Choroid plexus epithelial cell (primary cell): ENCODE data around the gene CCSER1.

Source experiments
- DNase-seq: peaks from one replicate; pipeline ENCODE4 v3.0.0-alpha.2; 2010; ENCODE audit warnings: low read depth
- H3K4me3 ChIP-seq: 2 replicates; pipeline ENCODE4 v1.5.1; 2011; ENCODE audit warnings: low read depth, mild to moderate bottlenecking, control low read depth, low read length, moderate library complexity
- TF ChIP-seq, protein P1 (sequence below): conservative IDR thresholded peaks from 2 replicates; pipeline ENCODE4 v1.5.1; 2011; ENCODE audit warnings: low read depth, mild to moderate bottlenecking, control low read depth, inconsistent platforms, low read length, moderate library complexity

The CCSER1 gene

GRCh38 chr4:90543419-90544170 lies 416.4 kb downstream of the CCSER1 start:
- H3K4me3 ChIP-seq: no peak overlapping the region
- TF ChIP-seq, protein P1, sequence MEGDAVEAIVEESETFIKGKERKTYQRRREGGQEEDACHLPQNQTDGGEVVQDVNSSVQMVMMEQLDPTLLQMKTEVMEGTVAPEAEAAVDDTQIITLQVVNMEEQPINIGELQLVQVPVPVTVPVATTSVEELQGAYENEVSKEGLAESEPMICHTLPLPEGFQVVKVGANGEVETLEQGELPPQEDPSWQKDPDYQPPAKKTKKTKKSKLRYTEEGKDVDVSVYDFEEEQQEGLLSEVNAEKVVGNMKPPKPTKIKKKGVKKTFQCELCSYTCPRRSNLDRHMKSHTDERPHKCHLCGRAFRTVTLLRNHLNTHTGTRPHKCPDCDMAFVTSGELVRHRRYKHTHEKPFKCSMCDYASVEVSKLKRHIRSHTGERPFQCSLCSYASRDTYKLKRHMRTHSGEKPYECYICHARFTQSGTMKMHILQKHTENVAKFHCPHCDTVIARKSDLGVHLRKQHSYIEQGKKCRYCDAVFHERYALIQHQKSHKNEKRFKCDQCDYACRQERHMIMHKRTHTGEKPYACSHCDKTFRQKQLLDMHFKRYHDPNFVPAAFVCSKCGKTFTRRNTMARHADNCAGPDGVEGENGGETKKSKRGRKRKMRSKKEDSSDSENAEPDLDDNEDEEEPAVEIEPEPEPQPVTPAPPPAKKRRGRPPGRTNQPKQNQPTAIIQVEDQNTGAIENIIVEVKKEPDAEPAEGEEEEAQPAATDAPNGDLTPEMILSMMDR: no peak
- no peak for DNase-seq

DNA sequence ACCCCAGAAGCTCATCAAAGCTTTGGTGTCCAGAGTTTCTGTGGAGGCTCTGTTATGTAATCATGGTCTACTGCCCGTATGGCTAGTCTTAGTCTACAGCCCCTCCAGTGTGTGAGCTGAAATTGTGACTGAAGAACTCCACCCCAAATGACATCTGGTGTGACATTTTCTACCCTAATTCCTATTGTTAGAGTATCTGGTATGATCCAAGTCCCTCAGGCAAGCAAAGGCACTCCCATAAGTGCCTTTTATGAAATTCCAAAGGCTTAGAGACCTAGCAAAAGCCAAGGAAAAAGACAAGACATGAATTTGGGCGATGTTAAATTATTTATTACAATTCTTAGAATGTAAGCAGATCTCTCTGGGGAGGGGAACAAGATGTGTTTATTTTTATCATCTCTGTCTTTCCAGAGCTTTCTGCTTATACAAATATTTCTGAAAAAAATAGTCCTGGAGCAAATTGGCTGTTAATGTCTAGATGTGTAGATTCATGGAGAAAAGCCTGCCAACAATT lies 417.4 kb downstream of the CCSER1 start:
- H3K4me3 ChIP-seq: no peak overlapping the region
- no peak for DNase-seq
- TF ChIP-seq, protein P1: no peak

DNA sequence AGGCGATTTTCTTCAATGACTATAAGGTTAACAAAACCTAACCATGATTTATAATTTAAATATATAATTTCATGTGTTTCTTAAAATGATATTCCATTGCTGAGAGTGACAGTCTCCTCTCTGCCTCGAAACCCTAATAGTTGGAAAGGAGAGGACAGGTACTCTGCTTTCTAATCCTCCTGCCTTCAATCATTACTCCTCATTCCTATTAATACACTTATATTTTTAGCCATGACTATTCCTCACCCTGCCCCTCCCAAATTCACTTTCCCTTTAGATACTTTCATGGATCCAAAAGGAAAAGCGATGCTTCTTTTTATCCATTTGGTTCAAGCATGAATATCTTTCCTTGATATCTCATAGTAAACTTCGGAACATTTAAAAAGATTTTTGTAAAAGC lies 418.2 kb downstream of the CCSER1 start:
- no peak overlapping the region for H3K4me3 ChIP-seq
- DNase-seq: no peak
- TF ChIP-seq, protein P1: no peak

- no peak overlapping the region for H3K4me3 ChIP-seq
- DNase-seq: no peak
- TF ChIP-seq, protein P1: no peak
Measured at GRCh38 chr4:90546114-90546513, 418.9 kb downstream of the CCSER1 start.

DNA sequence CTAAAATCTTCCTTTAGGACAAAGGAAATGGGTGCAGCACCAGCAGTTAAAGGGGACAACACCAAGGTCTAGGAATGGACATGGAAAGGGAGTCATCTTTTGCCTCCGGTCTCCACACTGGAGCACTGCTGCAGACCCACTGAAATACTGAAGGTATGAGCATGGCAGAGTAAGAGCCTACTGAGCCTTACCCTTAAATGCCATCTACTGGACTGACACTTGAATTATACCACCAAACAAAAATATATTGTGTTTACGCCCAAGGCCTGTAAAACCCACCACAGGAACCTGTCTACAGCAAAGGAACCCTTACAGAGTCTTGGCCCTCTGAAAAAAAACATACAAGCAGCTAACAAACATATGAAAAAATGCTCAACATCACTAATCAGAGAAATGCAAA lies 443.4 kb downstream of the CCSER1 start:
- TF ChIP-seq, protein P1: no peak
- no peak for DNase-seq
- H3K4me3 ChIP-seq: no peak overlapping the region

DNA sequence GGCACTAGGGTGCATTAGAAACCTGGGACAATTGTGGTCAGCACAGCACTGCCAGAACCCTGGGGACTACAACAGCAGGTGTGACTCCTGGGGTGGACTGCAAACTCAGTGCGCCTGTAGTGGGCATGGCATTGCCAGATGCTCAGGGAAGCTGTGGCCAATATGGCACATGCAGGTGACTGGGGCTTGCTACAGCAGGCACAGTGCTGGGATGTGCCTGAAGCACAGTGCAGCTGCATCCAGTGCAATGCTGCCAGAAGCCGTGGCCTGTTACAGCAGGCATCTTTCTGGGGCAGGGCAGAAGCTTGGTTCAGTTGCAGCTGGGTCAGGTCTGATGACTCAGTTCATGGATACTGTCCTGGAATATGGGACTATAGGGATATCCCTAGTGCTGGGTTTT lies 445.8 kb downstream of the CCSER1 start:
- no peak overlapping the region for H3K4me3 ChIP-seq
- TF ChIP-seq, protein P1: no peak
- DNase-seq: no peak

GRCh38 chr4:90575371-90575770 lies 448.2 kb downstream of the CCSER1 start:
- no peak overlapping the region for H3K4me3 ChIP-seq
- TF ChIP-seq, protein P1: no peak
- DNase-seq: no peak
